GM12875 (cell line): ENCODE measurements around the gene HSD17B12.

Source experiments
- H3K4me3 ChIP-seq: one replicate; pipeline ENCODE4 v1.5.1; 2011; ENCODE audit warnings: low read depth, low read length, control low read depth
- CTCF ChIP-seq: IDR thresholded peaks from 2 replicates; pipeline ENCODE4 v1.5.1; 2011; ENCODE audit warnings: low read depth, mild to moderate bottlenecking, control low read depth, inconsistent platforms, low read length, moderate library complexity, borderline replicate concordance; ENCODE audit not compliant: insufficient read depth

Gene HSD17B12

GRCh38 chr11:43833657-43834073, 153.1 kb downstream of the HSD17B12 start:
- no peak overlapping the region for H3K4me3 ChIP-seq
- TF ChIP-seq CTCF: no peak

- no peak overlapping the region for H3K4me3 ChIP-seq
- no peak for TF ChIP-seq CTCF
Measured at GRCh38 chr11:43834286-43834685, 153.7 kb downstream of the HSD17B12 start.

- H3K4me3 ChIP-seq: no peak overlapping the region
- TF ChIP-seq CTCF: no peak
Measured at GRCh38 chr11:43835104-43835503, 154.6 kb downstream of the HSD17B12 start.

- H3K4me3 ChIP-seq: no peak overlapping the region
- no peak for TF ChIP-seq CTCF
Measured at GRCh38 chr11:43837879-43838278, 157.3 kb downstream of the HSD17B12 start.

GRCh38 chr11:43842021-43842420, 161.5 kb downstream of the HSD17B12 start:
- H3K4me3 ChIP-seq: no peak overlapping the region
- no peak for TF ChIP-seq CTCF

- H3K4me3 ChIP-seq: no peak overlapping the region
- TF ChIP-seq CTCF: no peak
Measured at GRCh38 chr11:43845816-43846215, 165.3 kb downstream of the HSD17B12 start.

GRCh38 chr11:43852057-43852636, 171.6 kb downstream of the HSD17B12 start:
- TF ChIP-seq CTCF: peak; percentile 71; the same call in 1 of the 2 replicates
- no peak overlapping the region for H3K4me3 ChIP-seq
